ENCODE data around the gene NOM1.

GRCh38 chr7:156999958-157000726 is 50.6 kb downstream of the NOM1 start:
- TF ChIP-seq, protein P1, sequence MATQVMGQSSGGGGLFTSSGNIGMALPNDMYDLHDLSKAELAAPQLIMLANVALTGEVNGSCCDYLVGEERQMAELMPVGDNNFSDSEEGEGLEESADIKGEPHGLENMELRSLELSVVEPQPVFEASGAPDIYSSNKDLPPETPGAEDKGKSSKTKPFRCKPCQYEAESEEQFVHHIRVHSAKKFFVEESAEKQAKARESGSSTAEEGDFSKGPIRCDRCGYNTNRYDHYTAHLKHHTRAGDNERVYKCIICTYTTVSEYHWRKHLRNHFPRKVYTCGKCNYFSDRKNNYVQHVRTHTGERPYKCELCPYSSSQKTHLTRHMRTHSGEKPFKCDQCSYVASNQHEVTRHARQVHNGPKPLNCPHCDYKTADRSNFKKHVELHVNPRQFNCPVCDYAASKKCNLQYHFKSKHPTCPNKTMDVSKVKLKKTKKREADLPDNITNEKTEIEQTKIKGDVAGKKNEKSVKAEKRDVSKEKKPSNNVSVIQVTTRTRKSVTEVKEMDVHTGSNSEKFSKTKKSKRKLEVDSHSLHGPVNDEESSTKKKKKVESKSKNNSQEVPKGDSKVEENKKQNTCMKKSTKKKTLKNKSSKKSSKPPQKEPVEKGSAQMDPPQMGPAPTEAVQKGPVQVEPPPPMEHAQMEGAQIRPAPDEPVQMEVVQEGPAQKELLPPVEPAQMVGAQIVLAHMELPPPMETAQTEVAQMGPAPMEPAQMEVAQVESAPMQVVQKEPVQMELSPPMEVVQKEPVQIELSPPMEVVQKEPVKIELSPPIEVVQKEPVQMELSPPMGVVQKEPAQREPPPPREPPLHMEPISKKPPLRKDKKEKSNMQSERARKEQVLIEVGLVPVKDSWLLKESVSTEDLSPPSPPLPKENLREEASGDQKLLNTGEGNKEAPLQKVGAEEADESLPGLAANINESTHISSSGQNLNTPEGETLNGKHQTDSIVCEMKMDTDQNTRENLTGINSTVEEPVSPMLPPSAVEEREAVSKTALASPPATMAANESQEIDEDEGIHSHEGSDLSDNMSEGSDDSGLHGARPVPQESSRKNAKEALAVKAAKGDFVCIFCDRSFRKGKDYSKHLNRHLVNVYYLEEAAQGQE (IDR thresholded peaks at IDR 0.05; ENCODE audit: insufficient replicate concordance, low read depth) = no peak
- TF ChIP-seq CTCF (IDR thresholded peaks at IDR 0.05; ENCODE audit: insufficient read depth, low read length) (no peak), POLR2AphosphoS5 (IDR thresholded peaks at IDR 0.05; ENCODE audit: low read depth) (no peak)
